Measurements from ENCODE around the gene SH3PXD2A.

The SH3PXD2A gene

GRCh38 chr10:103552856-103553742, 302.3 kb downstream of the SH3PXD2A start:
- no peak for DNase-seq

GRCh38 chr10:103551619-103552602, 303.5 kb downstream of the SH3PXD2A start:
- DNase-seq, result no peak

GRCh38 chr10:103550229-103550628, 305.1 kb downstream of the SH3PXD2A start:
- no peak for DNase-seq

GRCh38 chr10:103549349-103549685, 306.1 kb downstream of the SH3PXD2A start:
- no peak for DNase-seq

GRCh38 chr10:103548581-103549348, 306.6 kb downstream of the SH3PXD2A start:
- DNase-seq, result no peak

- DNase-seq, result no peak
Observed at GRCh38 chr10:103548006-103548405, 307.4 kb downstream of the SH3PXD2A start.

- no peak for DNase-seq
Observed at GRCh38 chr10:103547391-103547946, 307.9 kb downstream of the SH3PXD2A start.

- DNase-seq, result no peak
Observed at GRCh38 chr10:103546401-103546800, 309.0 kb downstream of the SH3PXD2A start.

GRCh38 chr10:103545771-103546281, 309.6 kb downstream of the SH3PXD2A start:
- DNase-seq, result no peak

GRCh38 chr10:103545366-103545765, 310.0 kb downstream of the SH3PXD2A start:
- no peak for DNase-seq

GRCh38 chr10:103544657-103545310, 310.6 kb downstream of the SH3PXD2A start:
- DNase-seq, result no peak
